Body of pancreas (tissue), 4 donors: ENCODE data around the gene SNRPD3. TPM values are rescaled to one million over a fixed set of nuclear protein-coding genes. Genes with fewer than 3 reads are reported as not detected.
"Not testable (repeated sequence)": the region's sequence is repeated elsewhere in the genome, so short reads cannot be mapped to it uniquely, and the experiment has no call there.

Source experiments
- ATAC-seq: fragments of 150-250 bp; one replicate; pipeline ENCODE4 v1.9.1; 2016
- DNase-seq, 4 donors: peaks; one replicate each; pipeline ENCODE4 v3.0.0-alpha.2; 2019
- H3K27ac ChIP-seq, 4 donors: fragments of 200-600 bp; sonication (generic); 1 replicate in 3 of 4; 2 replicates in 1 of 4; pipeline versions ENCODE4 v1.5.1 to v1.6.1; 2016 to 2019; ENCODE audit warnings: mild to moderate bottlenecking in 1 of 4, mixed read lengths in 1 of 4, moderate library complexity in 1 of 4
- H3K27me3 ChIP-seq, 2 donors: fragments of 200-600 bp; sonication (generic); one replicate each; pipeline ENCODE4 v1.6.0; 2016; ENCODE audit warnings: mild to moderate bottlenecking in 1 of 2
- H3K36me3 ChIP-seq, 2 donors: fragments of 200-600 bp; sonication (generic); replicated peaks in 1 of 2; 2 replicates each; pipeline ENCODE4 v1.5.1; 2016; ENCODE audit warnings: low read depth in 2 of 2; ENCODE audit not compliant: insufficient read depth in 1 of 2
- H3K4me1 ChIP-seq: fragments of 200-600 bp; sonication (generic); one replicate; pipeline ENCODE4 v1.6.0; 2016
- H3K4me3 ChIP-seq, 2 donors: fragments of 200-600 bp; sonication (generic); 1 replicate in 1 of 2; 2 replicates in 1 of 2; pipeline ENCODE4 v1.5.1; 2016 to 2019
- H3K9me3 ChIP-seq, 3 donors: fragments of 200-600 bp; sonication (generic); 1 replicate in 2 of 3; 2 replicates in 1 of 3; pipeline ENCODE4 v1.5.1; 2016
- CTCF ChIP-seq, 7 experiments: fragments of 450-650 bp in 4 of 7; fragments of 200-600 bp in 3 of 7; sonication (generic) in 3 of 7; IDR thresholded peaks; one replicate each; pipeline ENCODE4 v1.5.1; 2016 to 2019; ENCODE audit warnings: antibody characterized with exemption in 7 of 7
- POLR2A ChIP-seq, 3 donors: fragments of 450-650 bp; IDR thresholded peaks; one replicate each; pipeline ENCODE4 v1.6.1; 2016; ENCODE audit warnings: antibody characterized with exemption in 3 of 3, mild to moderate bottlenecking in 2 of 3
- WGBS, 2 donors: methylation state at CpG; one replicate each; pipeline ENCODE4 v1.1.5; 2017; 5-methylcytosine and 5-hydroxymethylcytosine counted together
- intact Hi-C: fragments of 100-400 bp; cut with DNase I; formaldehyde crosslinking; loops from one replicate; pipeline ENCODE4 v1.15.1; 2023
- total RNA-seq, 2 donors: library from RNA; depleted of rRNA; stranded (reverse); fragments of >200 nt; gene quantifications; one replicate each; pipeline ENCODE4 v1.1.0, GENCODE V29; 2016

The SNRPD3 gene
- total RNA-seq, 2 donors from 2014 or later = 30.4 to 65.6 TPM

GRCh38 chr22:24592058-24592850 is 36.5 kb downstream of the SNRPD3 start:
- intact Hi-C loops = no loop called here
- 11 to 12% methylated on average over 19 to 33 of the region's 33 CpGs for WGBS, 2 donors
- peak overlapping the region; percentile 35 to 83 (median 79) for H3K27ac ChIP-seq
- TF ChIP-seq CTCF (IDR thresholded peaks at IDR 0.05) (no peak), POLR2A (IDR thresholded peaks at IDR 0.05) (no peak)
- peak; percentile 0 for ATAC-seq
- peak overlapping the region; percentile 21 to 38 for H3K4me3 ChIP-seq
- H3K4me1 ChIP-seq = peaks cover 59% of the 10 kb centered on the region
- DNase-seq = peak in 1 of 4 donors; percentile 35
- no peaks in the 10 kb centered on the region for H3K9me3 ChIP-seq
- no peaks in the 10 kb centered on the region for H3K27me3 ChIP-seq
- H3K36me3 ChIP-seq = no peaks in the 10 kb centered on the region

GRCh38 chr22:24592851-24593558 is 37.2 kb downstream of the SNRPD3 start, which contains the start of gene LRRC75B:
LRRC75B (minus strand) TSS chr22:24593073; CDS start chr22:24593039, 34 bp downstream.
- Histone ChIP-seq H3K27ac (peak within 1 kb of the TSS; percentile 35 to 83 (median 79)), H3K9me3 (no peaks in the 10 kb centered on the region), H3K27me3 (no peaks in the 10 kb centered on the region), H3K4me1 (peaks cover 55% of the 10 kb centered on the region), H3K36me3 (no peaks in the 10 kb centered on the region), H3K4me3 (peak within 1 kb of the TSS; percentile 21 to 38)
- TF ChIP-seq CTCF (IDR thresholded peaks at IDR 0.05) (no peak), POLR2A (IDR thresholded peaks at IDR 0.05) (peak in 2 of 3 donors; percentile 60 to 66)
- WGBS, 2 donors = 4 to 63% methylated on average over 4 to 72 of the region's 72 CpGs
- DNase-seq (peak; percentile 84 to 91 (median 90)), ATAC-seq (peak; percentile 81)
- intact Hi-C loops = no loop called here

GRCh38 chr22:24593559-24593835 is 37.7 kb downstream of the SNRPD3 start:
- H3K4me1 ChIP-seq = peaks cover 52% of the 10 kb centered on the region

GRCh38 chr22:24593836-24594568 is 38.2 kb downstream of the SNRPD3 start:
- intact Hi-C loops = no loop called here
- Histone ChIP-seq H3K9me3 (no peaks in the 10 kb centered on the region), H3K36me3 (no peaks in the 10 kb centered on the region), H3K27me3 (no peaks in the 10 kb centered on the region), H3K4me1 (peaks cover 48% of the 10 kb centered on the region), H3K27ac (peak overlapping the region in 3 of 4 donors; percentile 76 to 83 (median 82)), H3K4me3 (no peak overlapping the region)
- 29 to 57% methylated on average over 6 to 16 of the region's 16 CpGs for WGBS, 2 donors
- peak in 3 of 4 donors; percentile 28 to 35 (median 35) for DNase-seq
- peak; percentile 18 for ATAC-seq
- no peak for TF ChIP-seq POLR2A (IDR thresholded peaks at IDR 0.05)
- no peak for TF ChIP-seq CTCF (IDR thresholded peaks at IDR 0.05)

More at GRCh38 chr22:24593559-24593835, 37.7 kb downstream of the SNRPD3 start:
- H3K27me3 ChIP-seq, intact Hi-C loops, ATAC-seq, H3K36me3 ChIP-seq, DNase-seq, H3K9me3 ChIP-seq, H3K4me3 ChIP-seq: not testable (repeated sequence)
- WGBS, 2 donors = 68 to 84% methylated on average over 10 of the region's 10 CpGs
- peak overlapping the region in 3 of 4 donors; percentile 76 to 83 (median 82) for H3K27ac ChIP-seq
